ENCODE measurements around the gene ACBD4. TPM values are rescaled to one million over a fixed set of nuclear protein-coding genes. Genes with fewer than 3 reads are reported as not detected.

ACBD4 gene
- total RNA-seq, 1 donor from 2014 or later = 20.6 TPM

- ATAC-seq (ENCODE audit: low read depth) (no peak), DNase-seq (no peak)
- H3K27ac Mint-ChIP-seq = no peak overlapping the region
- peaks cover 13% of the 10 kb centered on the region for H3K4me1 Mint-ChIP-seq
- H3K27me3 Mint-ChIP-seq = no peaks in the 10 kb centered on the region
- ChIA-PET CTCF (no interaction called here), POLR2A (no interaction called here)
- H3K36me3 Mint-ChIP-seq (ENCODE audit: low read depth) = peaks cover 3% of the 10 kb centered on the region
- intact Hi-C loops (cut with micrococcal nuclease) = no loop called here
- no peaks in the 10 kb centered on the region for H3K9me3 Mint-ChIP-seq
- H3K4me3 Mint-ChIP-seq = no peak overlapping the region
- no peak for TF ChIP-seq CTCF (IDR thresholded peaks at IDR 0.05)
Observed at GRCh38 chr17:45114117-45114932, 21.2 kb upstream of the ACBD4 start.

- no peak for DNase-seq
- ChIA-PET CTCF (no interaction called here), POLR2A (no interaction called here)
- Mint-ChIP-seq H3K4me3 (no peak overlapping the region), H3K9me3 (no peaks in the 10 kb centered on the region), H3K27me3 (peaks cover 2% of the 10 kb centered on the region), H3K27ac (no peak overlapping the region), H3K36me3 (ENCODE audit: low read depth) (no peaks in the 10 kb centered on the region), H3K4me1 (peaks cover 13% of the 10 kb centered on the region)
- no peak for TF ChIP-seq CTCF (IDR thresholded peaks at IDR 0.05)
- intact Hi-C loops (cut with micrococcal nuclease) = no loop called here
- no peak for ATAC-seq (ENCODE audit: low read depth)
Observed at GRCh38 chr17:45115015-45115625, 20.4 kb upstream of the ACBD4 start.

- CTCF ChIA-PET = no interaction called here
- intact Hi-C loops (cut with micrococcal nuclease) = no loop called here
- H3K27ac Mint-ChIP-seq = no peak overlapping the region
- POLR2A ChIA-PET = no interaction called here
- DNase-seq (no peak), ATAC-seq (ENCODE audit: low read depth) (no peak)
- H3K9me3 Mint-ChIP-seq = no peaks in the 10 kb centered on the region
- no peak for TF ChIP-seq CTCF (IDR thresholded peaks at IDR 0.05)
- peaks cover 3% of the 10 kb centered on the region for H3K27me3 Mint-ChIP-seq
- H3K36me3 Mint-ChIP-seq (ENCODE audit: low read depth) = no peaks in the 10 kb centered on the region
- H3K4me1 Mint-ChIP-seq = peaks cover 13% of the 10 kb centered on the region
- H3K4me3 Mint-ChIP-seq = no peak overlapping the region
Observed at GRCh38 chr17:45115871-45116270, 19.6 kb upstream of the ACBD4 start.

- no peak overlapping the region for H3K27ac Mint-ChIP-seq
- H3K4me1 Mint-ChIP-seq = peaks cover 9% of the 10 kb centered on the region
- ATAC-seq (ENCODE audit: low read depth) = no peak
- peaks cover 6% of the 10 kb centered on the region for H3K27me3 Mint-ChIP-seq
- ChIA-PET CTCF (no interaction called here), POLR2A (no interaction called here)
- H3K9me3 Mint-ChIP-seq = no peaks in the 10 kb centered on the region
- intact Hi-C loops (cut with micrococcal nuclease) = no loop called here
- TF ChIP-seq CTCF (IDR thresholded peaks at IDR 0.05) = no peak
- H3K4me3 Mint-ChIP-seq = no peak overlapping the region
- DNase-seq = no peak
- no peaks in the 10 kb centered on the region for H3K36me3 Mint-ChIP-seq (ENCODE audit: low read depth)
Observed at GRCh38 chr17:45116434-45117016, 19.0 kb upstream of the ACBD4 start.

GRCh38 chr17:45117334-45117733 lies 18.2 kb upstream of the ACBD4 start:
- CTCF ChIA-PET = no interaction called here
- DNase-seq (no peak), ATAC-seq (ENCODE audit: low read depth) (no peak)
- no peaks in the 10 kb centered on the region for H3K36me3 Mint-ChIP-seq (ENCODE audit: low read depth)
- TF ChIP-seq CTCF (IDR thresholded peaks at IDR 0.05) = no peak
- no peaks in the 10 kb centered on the region for H3K9me3 Mint-ChIP-seq
- H3K27me3 Mint-ChIP-seq = peaks cover 9% of the 10 kb centered on the region
- intact Hi-C loops (cut with micrococcal nuclease) = no loop called here
- no peak overlapping the region for H3K27ac Mint-ChIP-seq
- POLR2A ChIA-PET = no interaction called here
- peaks cover under 1% of the 10 kb centered on the region for H3K4me1 Mint-ChIP-seq
- no peak overlapping the region for H3K4me3 Mint-ChIP-seq
